CD4-positive, alpha-beta T cell treated with Interleukin-12 subunit alpha and Interleukin-12 subunit beta, for 1 hour (primary cell): Measurements from ENCODE around the gene RNF217.
"Not testable (repeated sequence)": the region's sequence is repeated elsewhere in the genome, so short reads cannot be mapped to it uniquely, and the experiment has no call there.

ENCODE experiments used
- DNase-seq: peaks from one replicate; pipeline ENCODE4 v3.0.0-alpha.2; 2020

Gene RNF217

GRCh38 chr6:124961777-124962638 lies at the start of gene RNF217:
TSS of gene RNF217 (plus strand) at chr6:124962437. CDS start at chr6:124962545, 108 bp downstream.
- no peak for DNase-seq

GRCh38 chr6:124913056-124913455 lies 49.2 kb upstream of the RNF217 start:
- no peak for DNase-seq

- DNase-seq = no peak
Observed at GRCh38 chr6:124917769-124918168, 44.5 kb upstream of the RNF217 start.

- DNase-seq = not testable (repeated sequence)
Observed at GRCh38 chr6:124919703-124920102, 42.5 kb upstream of the RNF217 start.

GRCh38 chr6:124924333-124924759 lies 37.9 kb upstream of the RNF217 start:
- DNase-seq = no peak

GRCh38 chr6:124926435-124926834 lies 35.8 kb upstream of the RNF217 start:
- DNase-seq = no peak

- DNase-seq = no peak
Observed at GRCh38 chr6:124927806-124928205, 34.4 kb upstream of the RNF217 start.

GRCh38 chr6:124928851-124929250 lies 33.4 kb upstream of the RNF217 start:
- no peak for DNase-seq

GRCh38 chr6:124937645-124938044 lies 24.6 kb upstream of the RNF217 start:
- no peak for DNase-seq

- no peak for DNase-seq
Observed at GRCh38 chr6:124941259-124941658, 21.0 kb upstream of the RNF217 start.

GRCh38 chr6:124943658-124944057 lies 18.6 kb upstream of the RNF217 start:
- no peak for DNase-seq

GRCh38 chr6:124947971-124948451 lies 14.2 kb upstream of the RNF217 start:
- no peak for DNase-seq

GRCh38 chr6:124949706-124950105 lies 12.5 kb upstream of the RNF217 start:
- DNase-seq = no peak

GRCh38 chr6:124953808-124954207 lies 8.4 kb upstream of the RNF217 start:
- DNase-seq = no peak

- no peak for DNase-seq
Observed at GRCh38 chr6:124955108-124955856, 7.0 kb upstream of the RNF217 start.

- DNase-seq = no peak
Observed at GRCh38 chr6:124956018-124956417, 6.2 kb upstream of the RNF217 start.

- no peak for DNase-seq
Observed at GRCh38 chr6:124958149-124958548, 4.1 kb upstream of the RNF217 start.

- no peak for DNase-seq
Observed at GRCh38 chr6:124958759-124959354, 3.4 kb upstream of the RNF217 start.

- no peak for DNase-seq
Observed at GRCh38 chr6:124960757-124961463, 1.3 kb upstream of the RNF217 start.

GRCh38 chr6:124961464-124961776 lies 817 bp upstream of the RNF217 start:
- DNase-seq = no peak

- DNase-seq = no peak
Observed at GRCh38 chr6:124962639-124963415, 590 bp downstream of the RNF217 start.

GRCh38 chr6:124963416-124963785 lies 1.2 kb downstream of the RNF217 start:
- DNase-seq = no peak
